NCI-H446 (cell line): ENCODE results near the gene GRID1.
"Not testable (repeated sequence)": the region's sequence is repeated elsewhere in the genome, so short reads cannot be mapped to it uniquely, and the experiment has no call there.

Experiments
- DNase-seq, 2 experiments: peaks; one replicate each; lab custom pipeline; 2025; lab: John Stamatoyannopoulos, UW

Gene GRID1

DNA sequence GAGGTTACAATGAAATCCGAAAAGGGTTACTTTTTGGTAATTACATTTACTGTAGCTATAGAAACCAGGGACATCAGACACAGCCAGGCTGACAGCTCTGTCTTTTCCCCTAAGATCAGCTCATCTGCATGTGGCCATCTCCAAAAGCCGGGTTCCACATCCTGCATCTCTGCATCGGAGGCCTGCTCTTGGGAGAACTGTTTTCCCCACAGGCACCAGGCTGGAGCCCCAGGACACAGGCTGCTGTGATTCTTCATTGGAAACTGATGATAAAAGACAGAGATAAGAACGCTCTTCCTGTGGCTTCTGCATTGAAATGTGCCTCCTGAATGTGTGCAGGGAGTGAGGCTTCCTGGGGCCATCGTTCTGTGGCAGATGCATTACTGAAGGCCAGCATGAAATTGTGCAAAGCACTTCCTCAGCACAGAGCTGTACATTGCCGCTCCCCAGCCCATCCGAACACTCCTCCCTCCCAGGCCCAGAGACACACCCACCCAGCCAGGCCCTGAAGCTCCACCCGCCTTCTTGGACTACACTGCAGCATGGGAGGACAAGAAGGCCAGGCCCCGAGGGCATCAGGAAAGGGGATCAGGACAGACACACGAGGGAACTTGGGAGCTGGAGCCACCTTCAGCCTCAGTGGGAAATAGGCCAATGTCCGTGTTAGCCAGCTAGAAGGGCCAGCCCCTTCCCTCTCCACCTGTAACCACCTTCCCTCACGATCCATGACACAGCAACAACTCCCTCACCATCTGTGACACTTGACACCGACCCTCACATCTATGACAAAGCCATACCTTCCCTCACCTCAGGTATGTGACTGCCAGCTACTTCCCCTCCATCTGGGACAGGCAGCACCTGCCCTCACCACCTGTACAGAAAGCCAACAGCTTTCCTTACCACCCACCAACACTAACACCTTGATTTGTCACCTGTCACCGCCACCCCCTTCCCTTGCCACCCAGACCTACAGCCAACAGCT lies 113.2 kb downstream of the GRID1 start:
- DNase-seq, result no peak

DNA sequence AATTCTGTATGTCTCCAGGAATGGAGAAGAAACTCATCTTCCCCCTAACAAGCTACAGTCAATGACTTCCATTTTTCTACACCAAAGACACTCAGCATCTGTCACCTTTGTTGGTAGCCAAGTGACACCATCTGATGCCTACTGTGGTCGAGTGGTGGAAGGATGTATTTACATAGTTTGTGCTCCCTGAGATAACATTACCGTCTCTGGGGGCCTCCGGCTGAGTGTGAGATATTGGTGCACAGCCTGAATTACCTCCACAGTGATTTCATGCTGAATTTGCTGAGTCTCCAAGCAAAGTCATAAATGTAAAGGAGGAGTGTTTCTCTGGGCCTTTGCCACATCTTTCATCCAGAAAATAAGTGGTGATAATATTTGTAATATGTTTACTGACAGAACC lies 114.0 kb downstream of the GRID1 start:
- DNase-seq, result peak in 1 of 2 experiments; percentile 19

DNA sequence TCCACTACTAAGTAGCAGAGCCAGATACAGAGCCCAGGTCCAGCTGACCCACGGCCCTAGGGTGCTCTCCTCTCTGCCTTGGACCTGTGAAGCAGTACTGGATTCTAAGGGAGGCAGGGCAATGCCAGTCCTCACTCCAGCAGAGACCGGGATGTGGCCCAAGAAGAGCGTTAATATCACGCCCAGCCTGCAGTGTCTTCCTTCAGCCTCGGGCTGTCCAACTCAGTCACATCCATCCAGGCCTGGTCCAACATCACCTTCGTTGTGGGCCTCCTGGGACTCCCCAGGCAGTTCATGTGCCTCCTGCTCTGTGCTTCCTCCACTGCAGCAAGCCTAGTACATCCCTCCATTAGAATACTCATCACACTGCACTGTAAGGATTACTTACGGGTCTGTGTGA lies 114.5 kb downstream of the GRID1 start:
- no peak for DNase-seq

DNA sequence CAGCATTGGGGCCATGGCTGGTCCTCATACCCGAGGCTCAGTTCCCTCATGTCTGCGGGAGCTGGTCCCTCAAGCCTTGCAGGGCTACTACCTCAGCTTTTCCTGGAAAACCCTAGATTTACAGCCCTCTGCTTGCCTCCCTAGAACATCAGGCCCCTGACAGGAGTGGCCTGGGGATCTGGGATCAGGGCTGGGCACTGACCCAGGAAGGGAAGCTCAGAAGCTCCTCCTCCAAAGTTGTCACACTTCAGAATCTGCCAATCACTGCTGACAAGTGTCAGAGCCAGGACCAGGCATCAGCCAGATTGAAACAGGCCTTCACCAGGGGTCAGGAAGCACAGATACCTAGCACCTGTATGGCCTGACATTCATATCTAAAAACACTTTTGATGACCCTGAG lies 115.2 kb downstream of the GRID1 start:
- no peak for DNase-seq

DNA sequence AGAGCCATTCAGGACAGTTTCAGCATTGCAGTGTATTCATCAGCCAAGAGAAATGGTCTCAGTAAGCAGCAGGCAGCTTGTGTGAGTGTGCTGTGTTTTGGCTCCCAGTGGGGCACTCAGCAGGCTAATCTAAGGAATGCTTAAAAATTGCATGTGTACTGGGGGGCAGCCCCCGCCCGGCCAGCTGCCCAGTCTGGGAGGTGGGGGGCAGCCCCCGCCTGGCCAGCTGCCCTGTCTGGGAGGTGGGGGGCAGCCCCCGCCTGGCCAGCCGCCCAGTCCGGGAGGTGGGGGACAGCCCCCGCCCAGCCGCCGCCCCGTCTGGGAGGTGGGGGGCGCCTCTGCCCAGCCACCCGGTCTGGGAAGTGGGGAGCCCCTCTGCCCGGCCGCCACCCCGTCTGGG lies 116.2 kb downstream of the GRID1 start:
- DNase-seq, result no peak

DNA sequence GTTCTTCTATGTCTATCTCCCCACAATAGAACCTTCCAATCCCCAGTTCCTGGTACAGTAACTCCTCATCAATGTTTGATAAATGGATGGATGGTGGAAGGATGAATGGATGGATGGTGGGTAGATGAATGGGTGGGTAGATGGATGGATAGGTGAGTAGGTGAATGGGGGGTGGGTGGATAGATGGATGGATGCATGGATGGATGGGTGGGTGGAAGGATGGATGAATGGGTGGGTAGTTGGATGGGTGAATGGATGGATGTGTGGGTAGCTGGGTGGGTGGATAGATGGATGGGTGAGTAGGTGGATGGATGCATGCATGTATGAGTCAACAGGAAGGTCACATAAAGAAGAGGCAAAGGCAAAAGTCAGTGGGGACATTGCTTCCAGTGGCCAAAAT lies 116.8 kb downstream of the GRID1 start:
- DNase-seq, result no peak

DNA sequence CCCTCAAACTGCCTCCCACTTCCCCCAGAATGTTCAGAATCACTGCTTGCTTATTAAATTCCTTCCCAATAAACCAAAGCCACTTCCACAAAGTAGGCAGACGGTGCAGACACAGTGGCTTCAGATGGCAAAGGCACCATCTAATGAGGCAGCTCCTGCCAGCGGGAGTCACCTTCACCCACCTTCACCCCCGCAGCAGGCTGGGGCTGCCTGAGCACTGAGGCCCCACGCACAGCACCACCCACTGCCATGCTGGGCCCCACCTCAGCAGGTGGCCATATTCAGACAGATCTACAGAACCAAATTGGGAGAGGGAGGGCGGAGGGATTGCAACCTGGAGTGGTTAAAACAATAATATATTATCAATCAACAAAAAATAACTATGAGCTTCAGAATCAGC lies 118.5 kb downstream of the GRID1 start:
- no peak for DNase-seq

DNA sequence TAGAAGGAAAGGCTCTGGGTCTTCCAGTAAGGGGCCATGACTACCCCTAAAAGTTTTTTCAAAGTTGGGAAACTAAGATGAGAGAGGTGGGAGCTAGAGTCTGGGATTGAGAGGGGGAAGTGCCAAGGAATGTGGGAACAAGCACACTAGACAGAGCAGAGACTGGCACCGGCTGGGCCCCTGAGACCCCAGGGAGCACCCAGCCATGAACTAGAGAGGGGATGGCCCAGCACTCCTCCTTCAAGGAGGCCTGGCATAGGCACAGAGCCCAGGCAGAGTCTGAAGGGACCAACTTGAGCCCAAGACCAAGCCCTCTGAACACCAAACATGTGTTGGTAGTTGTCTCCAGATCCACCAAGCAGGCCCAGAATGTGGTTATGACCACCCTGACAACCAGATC lies 119.0 kb downstream of the GRID1 start:
- no peak for DNase-seq

DNA sequence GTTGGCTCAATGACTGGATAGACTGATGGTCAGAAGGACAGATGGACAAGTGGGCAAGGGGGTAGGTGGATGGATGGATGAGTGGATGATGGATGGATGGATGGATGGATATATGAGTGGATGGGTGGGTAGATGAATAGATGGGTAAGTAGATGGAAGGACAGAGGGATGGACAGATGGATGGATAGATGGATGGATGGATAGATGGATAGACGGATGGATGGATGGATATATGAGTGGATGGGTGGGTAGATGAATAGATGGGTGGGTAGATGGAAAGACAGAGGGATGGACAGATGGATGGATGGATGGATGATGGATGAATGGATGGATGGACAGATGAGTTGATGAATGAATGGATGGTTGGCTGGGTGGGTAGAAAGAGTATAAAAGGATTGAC lies 119.5 kb downstream of the GRID1 start:
- no peak for DNase-seq

DNA sequence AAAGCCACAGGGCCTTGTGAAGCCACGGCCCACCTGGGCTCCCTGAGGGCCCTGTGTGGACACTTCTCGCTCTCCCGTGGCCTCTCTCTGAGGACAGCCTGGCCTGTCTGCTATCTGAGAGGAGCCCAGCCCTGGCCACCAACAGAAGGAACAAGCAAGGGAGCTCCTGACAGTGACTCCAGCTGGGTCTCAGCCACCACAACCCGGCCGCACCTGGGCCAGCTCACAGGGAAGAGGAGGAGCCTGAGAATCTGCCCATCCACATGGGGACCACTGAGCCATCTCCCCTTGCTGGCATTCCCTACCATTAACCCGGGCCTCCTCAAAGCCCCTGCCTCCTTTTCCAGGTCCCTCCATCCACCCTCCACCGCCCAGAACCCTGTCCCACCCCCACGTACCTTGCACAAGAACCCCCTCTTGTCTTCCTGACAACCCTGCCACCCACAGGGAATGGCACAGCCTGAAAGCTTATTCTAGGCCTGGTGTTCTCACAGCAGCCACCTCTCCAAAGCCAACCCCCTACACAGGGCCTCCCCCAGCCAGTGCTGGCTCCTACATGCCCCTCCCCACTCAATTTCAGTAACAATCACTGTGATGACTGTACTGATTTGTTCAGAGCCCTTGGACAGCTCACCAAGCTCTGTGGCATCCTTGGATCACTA lies 120.2 kb downstream of the GRID1 start:
- DNase-seq, result no peak

DNA sequence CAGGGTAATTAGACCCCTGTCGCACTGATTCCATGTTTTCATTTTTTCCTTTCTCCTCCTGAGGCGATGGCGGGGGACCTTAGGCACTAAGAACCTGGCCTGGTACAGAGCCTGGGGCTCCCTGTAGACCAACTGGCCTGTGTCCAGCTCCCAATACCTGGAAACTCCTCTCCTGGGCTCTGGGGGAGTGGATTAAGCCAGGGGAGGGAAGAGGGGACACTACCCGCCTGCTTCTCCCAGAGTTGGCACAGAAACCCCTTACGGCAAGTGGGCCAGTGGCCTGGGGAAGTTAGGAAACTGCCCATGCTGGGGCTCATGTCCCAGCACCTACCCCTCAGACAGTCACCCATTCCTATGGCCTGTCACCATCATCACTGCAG lies 121.6 kb downstream of the GRID1 start:
- DNase-seq, result no peak

DNA sequence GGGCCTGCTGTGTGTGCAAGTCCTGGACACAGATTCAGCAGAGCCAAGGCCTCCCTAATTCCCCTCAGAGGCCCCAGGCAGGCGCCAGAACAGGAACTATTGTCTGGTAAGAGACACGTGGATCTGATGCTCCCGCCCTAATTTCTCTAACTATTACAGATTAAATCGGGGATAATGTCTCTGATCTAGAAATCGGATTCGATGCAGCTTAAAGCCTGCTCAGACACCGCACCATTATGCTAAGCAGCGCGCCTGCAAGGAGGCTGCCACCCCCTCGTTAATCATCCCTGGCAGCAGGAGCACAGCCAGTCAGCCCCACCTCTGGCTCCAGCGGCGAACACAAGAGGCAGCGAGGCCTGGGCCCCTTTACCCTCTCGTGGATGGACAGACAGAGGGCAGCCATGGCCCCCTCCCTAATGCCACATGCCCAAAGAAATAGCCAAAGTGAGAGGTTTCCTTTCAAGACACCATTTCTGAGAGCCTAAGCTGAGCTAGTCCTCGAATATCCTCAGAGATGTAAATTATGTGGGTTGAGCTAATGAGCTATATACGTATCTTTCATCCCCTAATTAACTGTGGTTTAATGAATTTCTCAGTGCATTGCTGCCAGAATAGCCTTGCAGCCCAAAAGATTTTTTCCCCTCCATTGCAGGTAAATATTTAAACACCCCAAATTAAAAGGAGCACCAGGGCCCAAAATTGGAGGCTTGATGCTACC lies 122.1 kb downstream of the GRID1 start:
- no peak for DNase-seq

DNA sequence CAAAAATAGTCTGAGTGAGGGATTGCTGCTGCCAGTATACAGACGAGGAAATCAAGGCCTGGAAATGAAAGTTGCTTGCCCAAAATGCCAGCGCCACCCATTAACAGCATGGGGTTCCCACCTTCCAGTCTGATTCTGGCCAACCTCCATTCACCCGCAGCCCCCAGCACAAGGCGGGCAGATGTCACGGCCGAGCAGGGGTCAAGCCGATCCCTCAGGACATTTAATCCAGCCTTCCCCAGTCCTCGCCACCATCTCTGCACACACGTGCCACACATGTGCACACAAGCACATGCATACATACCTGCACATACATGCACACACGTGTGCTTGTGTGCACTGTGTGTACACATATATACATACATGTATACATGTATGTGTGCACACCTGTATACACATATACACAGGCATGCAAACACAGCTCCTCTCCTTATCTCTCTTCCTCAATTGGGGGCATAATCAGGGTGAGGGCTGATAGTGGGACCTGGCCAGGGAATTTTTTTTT lies 122.9 kb downstream of the GRID1 start:
- no peak for DNase-seq

DNA sequence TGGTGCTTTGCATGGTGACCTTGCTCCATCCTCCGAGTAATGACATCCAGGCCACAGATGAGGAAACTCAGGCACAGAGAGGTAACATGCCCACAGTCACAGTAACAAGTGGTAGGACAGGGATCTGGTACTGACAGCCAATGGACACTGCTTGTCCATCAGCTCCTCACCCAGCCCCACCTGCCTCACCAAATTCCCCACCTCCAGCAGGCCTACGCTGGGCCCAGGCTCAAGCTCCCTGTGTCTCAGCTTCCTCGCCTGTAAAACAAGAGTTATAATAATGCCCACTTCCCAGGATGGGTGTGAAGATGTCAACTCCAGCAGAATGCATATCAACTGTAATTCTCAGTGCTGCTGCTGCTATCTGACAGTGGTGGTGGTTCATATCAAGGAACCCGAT lies 123.8 kb downstream of the GRID1 start:
- DNase-seq, result no peak

DNA sequence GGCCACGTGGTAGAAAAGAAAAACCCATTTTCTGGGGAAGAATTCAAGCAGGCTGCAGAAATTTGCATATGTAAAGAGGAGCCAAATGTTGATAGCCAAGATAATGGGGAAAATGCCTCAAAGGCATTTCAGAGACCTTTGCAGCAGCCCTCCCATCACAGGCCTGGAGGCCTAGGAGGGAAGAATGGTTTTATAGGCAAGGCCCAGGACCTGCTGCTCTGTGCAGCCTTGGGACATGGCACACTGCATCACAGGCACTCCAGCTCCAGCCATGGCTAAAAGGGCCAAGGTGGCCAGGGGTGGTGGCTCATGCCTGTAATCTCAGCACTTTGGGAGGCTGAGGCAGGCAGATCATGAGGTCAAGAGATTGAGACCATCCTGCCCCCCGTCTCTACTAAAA lies 128.5 kb downstream of the GRID1 start:
- DNase-seq, result not testable (repeated sequence)

DNA sequence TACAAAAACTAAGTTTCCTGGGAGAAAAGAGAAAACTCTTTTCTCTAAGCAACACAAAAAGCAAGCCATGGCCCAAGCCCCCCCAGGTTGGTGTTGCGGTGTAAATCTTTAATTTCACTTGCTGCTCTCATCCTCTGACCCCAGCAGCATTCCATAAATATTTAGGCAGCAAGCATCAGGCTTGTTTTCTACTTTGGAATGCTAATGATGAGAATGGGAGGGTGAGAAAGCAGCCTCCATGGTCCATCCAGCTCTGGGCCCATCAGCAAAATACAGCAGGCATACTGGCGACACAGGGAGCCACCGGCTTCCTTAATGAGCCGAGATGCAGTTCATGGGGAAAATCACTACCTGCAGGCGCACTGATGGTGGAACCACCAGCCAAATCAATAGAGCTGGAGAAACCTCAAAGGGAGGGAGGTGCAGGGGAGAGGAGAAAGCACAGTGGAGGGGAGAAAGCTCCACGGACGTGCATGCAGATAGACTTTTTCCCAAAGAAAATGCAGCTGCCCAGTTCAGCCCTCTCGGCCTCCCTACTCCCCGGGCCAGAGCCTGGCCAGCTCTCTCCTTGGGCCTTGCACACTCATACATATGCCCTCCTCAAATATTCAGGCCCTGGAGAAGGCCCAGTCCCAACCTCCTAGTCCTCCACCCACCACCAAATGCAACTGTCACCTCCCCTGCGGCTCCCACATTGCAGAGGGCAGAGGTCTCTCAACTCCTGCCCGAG lies 131.9 kb downstream of the GRID1 start:
- no peak for DNase-seq

DNA sequence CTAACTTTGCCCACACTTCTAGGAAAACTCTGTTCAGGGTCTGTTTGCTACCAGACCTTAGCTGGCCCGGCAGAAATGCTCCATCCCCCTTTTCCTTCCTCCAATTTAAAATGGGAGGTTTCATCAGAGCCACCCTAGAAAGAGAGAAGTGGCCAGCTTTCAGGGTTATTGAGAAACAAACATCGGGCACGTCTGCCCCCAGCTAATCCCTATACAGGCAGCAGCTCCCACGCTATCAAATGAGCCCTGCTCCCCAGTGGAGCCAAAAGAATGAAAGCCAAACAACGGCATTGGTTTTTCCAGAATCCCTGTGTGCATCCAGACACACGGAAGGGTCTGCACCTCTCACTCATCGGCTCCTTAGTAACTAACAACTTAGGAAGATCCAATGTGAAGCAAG lies 132.5 kb downstream of the GRID1 start:
- DNase-seq, result no peak

DNA sequence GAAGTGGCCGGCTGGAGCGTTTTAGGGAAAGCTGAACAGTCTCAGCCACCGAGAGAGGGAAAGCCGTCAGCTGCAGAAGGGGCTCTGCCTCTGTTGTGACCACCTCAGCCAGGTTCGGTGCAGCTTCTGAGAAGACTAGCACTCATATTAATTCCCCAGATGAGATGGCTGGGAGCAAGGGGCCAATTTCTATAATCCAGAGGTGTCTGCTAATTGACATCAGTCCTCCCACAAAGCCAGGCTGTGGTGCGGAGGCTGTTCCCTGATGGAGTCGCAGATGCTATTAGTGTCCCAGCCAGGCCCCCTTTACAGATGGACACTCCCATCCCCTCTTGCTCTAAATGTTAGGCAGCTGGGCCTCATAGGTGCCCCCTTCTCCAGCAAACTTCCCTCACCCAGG lies 133.5 kb downstream of the GRID1 start:
- no peak for DNase-seq

DNA sequence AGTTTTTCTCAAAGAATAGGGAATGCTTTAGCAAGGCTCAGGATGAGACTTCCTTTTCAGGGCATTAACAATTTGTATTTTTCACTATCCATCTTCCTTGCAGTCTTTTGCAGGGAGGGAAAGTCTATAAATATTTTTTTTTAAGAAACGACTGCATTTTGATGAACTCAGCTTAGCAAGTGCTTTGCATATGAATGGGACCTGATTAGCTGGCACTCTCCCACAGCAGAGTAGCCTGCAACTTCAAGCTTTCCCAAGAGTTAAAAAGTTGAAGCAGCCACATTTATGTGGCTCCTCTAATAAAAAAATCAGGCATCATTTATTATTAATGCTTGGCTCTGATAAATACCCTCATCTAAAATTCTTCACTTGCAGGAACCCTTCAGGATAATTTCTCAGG lies 134.0 kb downstream of the GRID1 start:
- no peak for DNase-seq

DNA sequence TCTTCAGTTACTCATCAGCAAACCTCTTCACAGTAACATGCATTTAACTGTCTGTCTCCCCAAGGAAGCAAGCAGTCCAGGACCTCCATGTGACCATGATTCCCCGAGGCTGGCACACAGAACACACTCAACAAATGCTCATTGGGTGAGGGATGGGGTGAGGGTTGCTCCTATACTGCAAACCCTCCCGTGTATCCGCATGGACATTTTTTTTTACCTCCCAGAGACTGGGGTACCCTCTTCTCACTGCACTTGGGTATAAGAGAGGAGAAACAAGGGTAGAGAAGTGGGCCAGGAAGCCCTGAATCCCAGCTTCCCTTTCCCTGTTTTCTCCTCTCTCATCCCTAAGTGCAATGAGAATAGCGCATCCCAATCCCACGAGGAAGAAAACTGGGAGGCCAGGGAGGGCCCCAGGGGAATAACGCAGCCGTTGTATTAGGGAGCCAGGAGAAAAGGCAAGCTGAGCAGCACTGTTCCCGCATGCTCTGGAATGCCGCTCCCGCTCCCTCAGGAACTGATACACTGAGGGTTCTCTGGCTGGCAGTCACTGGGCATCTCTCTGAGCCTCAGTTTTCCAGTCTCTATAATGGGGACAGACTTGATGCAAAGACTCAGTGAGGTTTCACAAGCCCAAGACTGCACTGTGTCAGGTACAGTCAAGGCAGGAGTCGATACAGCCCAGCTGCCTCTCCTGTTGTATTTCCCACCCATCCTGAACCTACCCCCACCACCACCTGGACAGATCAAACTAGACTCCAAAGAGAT lies 134.6 kb downstream of the GRID1 start:
- DNase-seq, result no peak

DNA sequence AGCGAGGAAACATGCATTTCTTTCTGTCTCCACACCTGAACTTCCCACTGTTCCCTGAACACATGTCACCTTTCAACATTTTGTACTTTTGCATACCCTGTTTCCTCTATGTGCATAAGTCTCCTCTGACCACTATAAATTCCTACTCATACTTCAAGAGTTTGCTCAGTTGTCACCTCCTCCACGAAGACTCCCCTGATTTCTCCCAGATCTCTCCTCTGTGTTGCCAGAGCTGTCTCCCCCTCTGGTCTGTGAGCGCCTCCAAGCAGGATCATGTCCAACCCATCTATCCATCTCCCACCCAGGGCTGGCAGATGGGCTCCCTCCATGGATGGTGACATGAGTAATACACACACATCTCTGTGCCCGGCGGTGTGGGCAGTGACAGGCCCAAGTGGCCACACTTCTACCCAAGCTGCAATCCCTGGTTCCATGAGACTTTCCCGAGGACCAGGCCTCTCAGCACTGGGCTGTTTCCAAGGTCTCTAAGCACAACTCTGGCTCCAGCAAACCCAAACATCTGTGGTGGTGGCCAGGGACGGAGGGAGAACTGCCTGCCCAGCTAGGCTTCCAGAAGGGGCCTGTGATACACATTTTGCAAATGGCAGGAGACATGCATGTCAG lies 135.9 kb downstream of the GRID1 start:
- no peak for DNase-seq
